ENCODE measurements around the gene PPP2R1B. TPM values are rescaled to one million over a fixed set of nuclear protein-coding genes. Genes with fewer than 3 reads are reported as not detected.

Gene PPP2R1B
- total RNA-seq, 2 donors from 2014 or later: 45.9 to 57.0 TPM

GRCh38 chr11:111730871-111731591 is 35.2 kb downstream of the PPP2R1B start:
- DNase-seq: peak; percentile 50
- Histone ChIP-seq H3K36me3 (no peaks in the 10 kb centered on the region), H3K9ac (ENCODE audit: low read depth in 2 of 2, low read length in 2 of 2) (peak overlapping the region in 1 of 2 donors; percentile 47)

GRCh38 chr11:111729831-111730311 is 36.3 kb downstream of the PPP2R1B start:
- Histone ChIP-seq H3K27me3 (no peaks in the 10 kb centered on the region), H3K4me3 (no peak overlapping the region), H3K36me3 (no peaks in the 10 kb centered on the region), H3K9me3 (no peaks in the 10 kb centered on the region), H3K4me1 (no peaks in the 10 kb centered on the region), H3K9ac (ENCODE audit: low read depth in 2 of 2, low read length in 2 of 2) (no peak overlapping the region), H3K27ac (peak overlapping the region; percentile 32)
- intact Hi-C loops (cut with DNase I): no loop called here
- no peak for DNase-seq
- TF ChIP-seq CTCF (IDR thresholded peaks at IDR 0.05): no peak

More at GRCh38 chr11:111730871-111731591, 35.2 kb downstream of the PPP2R1B start:
- intact Hi-C loops (cut with DNase I): no loop called here
- H3K4me1 ChIP-seq: no peaks in the 10 kb centered on the region
- TF ChIP-seq CTCF (IDR thresholded peaks at IDR 0.05): no peak
- H3K27ac ChIP-seq: peak overlapping the region; percentile 5
- no peak overlapping the region for H3K4me3 ChIP-seq
- H3K27me3 ChIP-seq: no peaks in the 10 kb centered on the region
- H3K9me3 ChIP-seq: no peaks in the 10 kb centered on the region

- no peaks in the 10 kb centered on the region for H3K9me3 ChIP-seq
- no peak for TF ChIP-seq CTCF (IDR thresholded peaks at IDR 0.05)
- H3K4me1 ChIP-seq: no peaks in the 10 kb centered on the region
- intact Hi-C loops (cut with DNase I): no loop called here
- DNase-seq: no peak
- H3K27me3 ChIP-seq: no peaks in the 10 kb centered on the region
- H3K4me3 ChIP-seq: no peak overlapping the region
- H3K36me3 ChIP-seq: no peaks in the 10 kb centered on the region
- H3K9ac ChIP-seq (ENCODE audit: low read depth in 2 of 2, low read length in 2 of 2): no peak overlapping the region
- H3K27ac ChIP-seq: peak overlapping the region; percentile 32
Measured at GRCh38 chr11:111729071-111729830, 36.9 kb downstream of the PPP2R1B start.

- H3K27ac ChIP-seq: no peak overlapping the region
- intact Hi-C loops (cut with DNase I): no loop called here
Measured at GRCh38 chr11:111727431-111727830, 38.8 kb downstream of the PPP2R1B start.

More at GRCh38 chr11:111727431-111727830, 38.8 kb downstream of the PPP2R1B start:
- Histone ChIP-seq H3K9me3 (no peaks in the 10 kb centered on the region), H3K9ac (ENCODE audit: low read depth in 2 of 2, low read length in 2 of 2) (no peak overlapping the region), H3K27me3 (no peaks in the 10 kb centered on the region), H3K4me1 (no peaks in the 10 kb centered on the region), H3K4me3 (no peak overlapping the region), H3K36me3 (no peaks in the 10 kb centered on the region)
- no peak for DNase-seq
- TF ChIP-seq CTCF (IDR thresholded peaks at IDR 0.05): no peak

Measured in colonic mucosa (tissue), 4 donors.